GM19452 (cell line): ENCODE results near the gene PRPF40B.
"Not testable (repeated sequence)": the region's sequence is repeated elsewhere in the genome, so short reads cannot be mapped to it uniquely, and the experiment has no call there.

Source experiments
- ATAC-seq: cut with Tn5 transposase; IDR thresholded peaks from one replicate; pipeline ENCODE4 v1.9.1; 2021; ENCODE audit not compliant: unreplicated experiment

Gene PRPF40B

GRCh38 chr12:49609059-49609874 is 14.1 kb upstream of the PRPF40B start:
- no peak for ATAC-seq

- ATAC-seq = no peak
Observed at GRCh38 chr12:49609875-49610154, 13.5 kb upstream of the PRPF40B start.

DNA sequence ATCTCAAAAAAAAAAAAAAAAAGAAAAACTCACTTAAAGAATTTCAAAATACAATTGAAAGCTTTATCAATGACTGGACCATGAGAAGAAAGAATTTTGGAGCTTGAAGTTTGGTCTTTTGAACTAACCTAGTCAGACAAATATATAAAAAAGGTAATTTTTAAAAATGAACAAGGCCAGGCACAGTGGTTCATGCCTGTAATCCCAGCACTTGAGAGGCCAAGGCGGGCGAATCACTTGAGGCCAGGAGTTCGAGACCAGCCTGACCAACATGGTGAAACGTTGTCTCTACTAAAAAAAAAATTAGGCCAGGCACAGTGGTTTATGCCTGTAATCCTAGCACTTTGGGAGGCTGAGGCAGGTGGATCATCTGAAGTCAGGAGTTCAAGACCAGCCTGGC is 12.6 kb upstream of the PRPF40B start:
- not testable (repeated sequence) for ATAC-seq

- no peak for ATAC-seq
Observed at GRCh38 chr12:49612210-49612609, 11.2 kb upstream of the PRPF40B start.

GRCh38 chr12:49615725-49616124 is 7.6 kb upstream of the PRPF40B start:
- no peak for ATAC-seq

DNA sequence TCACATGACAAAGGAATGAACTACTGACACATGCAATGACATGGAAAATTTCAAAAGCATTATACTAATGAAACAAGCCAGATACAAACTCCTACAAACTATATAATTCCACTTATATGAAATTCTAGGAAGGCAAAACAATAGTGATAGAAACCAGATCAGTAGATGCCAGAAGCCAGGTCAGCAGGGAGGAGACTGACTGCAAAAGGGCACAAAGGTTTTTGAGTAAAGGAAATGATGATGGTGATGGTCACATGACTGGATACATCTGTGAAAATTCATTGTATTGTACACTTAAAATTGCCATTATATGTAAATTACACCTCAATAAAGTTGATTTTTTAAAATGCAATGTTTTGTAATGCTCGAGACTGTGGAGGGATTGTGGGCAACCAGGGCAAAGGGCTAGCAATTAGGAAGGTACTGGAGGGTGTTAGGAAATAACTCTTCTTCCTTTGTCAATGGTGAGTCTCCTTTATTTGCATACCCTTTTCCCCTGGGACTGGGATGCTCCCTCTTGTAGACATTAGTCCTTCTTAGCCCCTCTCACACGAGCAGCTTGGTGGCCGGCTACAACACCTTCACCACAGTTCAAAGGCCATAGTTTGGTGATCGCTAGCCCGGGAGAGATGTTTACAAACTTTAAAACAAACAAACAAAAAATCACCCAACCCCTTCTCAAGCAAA is 6.7 kb upstream of the PRPF40B start:
- ATAC-seq = no peak

DNA sequence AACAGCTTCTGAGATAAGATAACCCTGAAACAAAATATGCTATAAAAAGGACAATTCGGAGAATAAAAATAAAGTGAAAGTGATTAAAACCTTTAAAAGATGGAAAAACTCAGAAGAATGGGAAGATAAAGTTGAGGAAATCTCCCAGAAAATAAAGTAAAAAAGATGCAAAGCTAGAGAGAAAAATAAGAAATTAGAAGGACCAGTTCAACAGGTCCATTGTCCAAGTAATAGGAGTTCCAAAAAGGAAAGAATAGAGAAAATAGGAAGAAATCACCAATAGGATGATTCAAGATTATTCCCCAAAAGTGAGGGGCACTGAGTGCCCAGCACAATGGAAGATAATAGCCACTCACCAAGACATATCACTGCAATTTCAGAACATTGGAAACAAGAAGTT is 4.8 kb upstream of the PRPF40B start:
- no peak for ATAC-seq

DNA sequence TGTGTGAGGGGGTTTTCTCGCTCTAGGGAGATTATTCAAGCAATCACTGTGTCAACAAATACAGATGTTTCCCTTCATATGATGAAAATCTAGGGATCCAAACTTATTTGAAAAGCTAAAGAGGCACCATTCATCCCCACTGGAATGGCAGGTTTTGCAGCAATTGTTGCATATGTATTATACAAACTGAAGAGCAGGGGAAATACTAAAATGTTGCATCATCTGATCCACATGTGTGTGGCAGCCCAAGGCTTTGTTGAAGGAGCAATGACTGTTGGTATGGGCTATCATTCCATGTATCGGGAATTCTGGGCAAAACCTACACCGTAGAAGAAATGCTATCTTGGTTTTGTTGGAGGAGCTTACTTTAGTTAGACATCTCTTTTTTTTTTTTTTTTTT is 4.1 kb upstream of the PRPF40B start:
- no peak for ATAC-seq

GRCh38 chr12:49621651-49622500 is 1.5 kb upstream of the PRPF40B start:
- ATAC-seq = no peak

- peak; percentile 36 for ATAC-seq
Observed at GRCh38 chr12:49622501-49623141, 740 bp upstream of the PRPF40B start.

DNA sequence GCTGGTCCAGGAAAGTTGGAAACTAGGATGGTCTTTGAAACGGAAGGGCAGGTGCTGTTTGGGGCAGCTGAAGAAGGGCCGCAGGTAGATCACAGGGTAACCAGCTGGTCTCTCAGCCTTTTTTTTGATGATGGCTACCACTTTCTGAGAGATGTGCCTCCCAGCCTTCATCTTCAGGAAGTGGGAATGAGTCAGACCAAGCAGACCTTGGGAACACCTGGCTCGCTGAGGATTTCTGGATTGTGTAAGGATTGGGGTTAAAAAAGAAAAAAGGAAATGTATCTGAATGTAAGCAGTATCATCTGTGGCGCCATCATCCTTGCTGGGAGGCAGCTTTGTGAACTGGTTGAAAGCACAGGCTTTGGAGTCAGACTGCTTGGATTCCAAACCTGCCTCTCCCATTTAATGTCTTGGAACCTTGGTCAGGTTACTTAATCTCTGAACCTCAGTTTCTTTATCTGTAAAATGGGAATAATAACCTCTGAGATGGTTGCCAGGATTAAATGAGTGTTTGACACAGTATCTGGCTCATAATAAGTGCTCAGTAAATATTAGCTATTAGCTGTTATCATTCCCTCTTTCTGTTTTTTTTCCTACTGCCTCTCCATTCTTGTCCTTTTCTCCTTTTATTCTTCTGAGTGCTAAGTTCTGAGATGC is 1.7 kb downstream of the PRPF40B start:
- ATAC-seq = no peak

DNA sequence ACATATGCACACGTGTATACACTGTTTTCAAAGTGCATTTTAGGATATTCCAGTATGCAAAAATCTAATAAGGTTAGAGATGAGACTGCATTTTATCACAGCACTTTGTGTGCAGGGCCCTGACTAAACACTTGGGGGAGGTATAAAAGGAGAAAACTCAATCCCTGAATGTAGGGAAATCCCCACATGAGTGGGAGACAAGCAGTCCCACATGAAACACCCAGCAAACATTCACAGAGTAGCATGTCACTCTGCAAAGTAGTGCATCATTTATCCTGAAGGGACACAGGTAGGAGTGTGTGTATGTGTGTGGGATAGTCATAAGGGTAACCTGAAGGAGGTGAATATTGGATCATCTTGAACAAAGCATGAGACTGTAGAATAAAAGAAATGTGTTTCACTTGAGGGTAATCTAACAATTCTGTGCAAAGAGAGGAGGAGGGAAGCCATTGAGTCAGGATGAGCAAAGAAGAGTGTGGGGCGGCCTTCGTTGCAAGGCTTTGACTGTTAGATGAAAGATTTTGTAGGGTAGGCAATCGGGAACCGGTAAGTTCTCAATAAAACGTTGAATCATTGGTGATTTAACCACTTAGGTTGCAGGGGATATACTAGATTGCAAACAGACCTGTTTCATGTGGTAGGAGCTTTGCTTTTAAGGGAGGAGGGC is 2.9 kb downstream of the PRPF40B start:
- ATAC-seq = no peak

DNA sequence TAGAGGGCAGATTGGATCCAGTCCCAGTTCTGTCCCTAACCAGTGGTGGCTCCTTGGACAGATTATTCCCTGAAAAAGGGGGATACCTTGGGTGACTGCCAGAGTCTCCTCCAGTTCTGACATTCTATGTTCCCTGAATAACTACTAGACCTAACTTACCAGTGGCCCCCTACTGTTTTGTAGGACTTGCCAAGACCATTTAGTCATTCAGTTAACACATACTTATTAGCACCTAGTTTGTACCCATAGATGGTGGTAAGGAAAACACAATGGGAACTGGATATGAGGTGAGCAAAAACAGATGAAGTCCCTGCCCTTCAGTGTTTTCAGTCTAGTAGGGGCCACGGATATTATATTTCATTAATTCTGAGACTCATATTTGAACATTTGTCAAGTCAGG is 3.5 kb downstream of the PRPF40B start:
- ATAC-seq = no peak

DNA sequence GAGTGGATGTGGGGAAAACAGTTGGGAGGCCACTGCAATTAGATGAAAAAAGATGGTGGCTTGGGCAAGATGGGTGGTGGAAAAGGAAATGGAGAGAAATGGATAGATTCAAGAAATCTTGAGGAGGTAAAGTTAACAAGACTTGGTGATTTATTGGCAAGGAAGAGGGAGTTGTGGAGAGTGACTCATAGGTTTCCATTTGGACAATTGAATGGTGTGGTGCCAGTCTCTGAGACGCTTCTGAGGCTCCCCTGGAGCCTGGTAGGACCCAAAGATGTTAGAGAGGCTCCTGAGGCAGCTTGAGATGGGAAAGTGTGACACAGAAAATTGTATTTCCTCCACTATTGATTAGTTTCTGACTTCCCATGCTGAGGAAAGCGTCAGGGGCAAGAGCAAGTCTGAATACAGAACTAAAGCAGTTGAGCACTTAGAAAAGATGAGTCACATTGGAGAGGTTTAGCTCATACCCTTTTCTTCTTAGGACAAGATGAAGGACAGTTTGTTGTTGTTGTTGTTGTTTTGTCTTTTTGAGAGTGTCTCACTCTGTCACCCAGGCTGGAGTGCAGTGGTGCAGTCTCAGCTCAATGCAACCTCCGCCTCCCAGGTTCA is 4.5 kb downstream of the PRPF40B start:
- no peak for ATAC-seq

DNA sequence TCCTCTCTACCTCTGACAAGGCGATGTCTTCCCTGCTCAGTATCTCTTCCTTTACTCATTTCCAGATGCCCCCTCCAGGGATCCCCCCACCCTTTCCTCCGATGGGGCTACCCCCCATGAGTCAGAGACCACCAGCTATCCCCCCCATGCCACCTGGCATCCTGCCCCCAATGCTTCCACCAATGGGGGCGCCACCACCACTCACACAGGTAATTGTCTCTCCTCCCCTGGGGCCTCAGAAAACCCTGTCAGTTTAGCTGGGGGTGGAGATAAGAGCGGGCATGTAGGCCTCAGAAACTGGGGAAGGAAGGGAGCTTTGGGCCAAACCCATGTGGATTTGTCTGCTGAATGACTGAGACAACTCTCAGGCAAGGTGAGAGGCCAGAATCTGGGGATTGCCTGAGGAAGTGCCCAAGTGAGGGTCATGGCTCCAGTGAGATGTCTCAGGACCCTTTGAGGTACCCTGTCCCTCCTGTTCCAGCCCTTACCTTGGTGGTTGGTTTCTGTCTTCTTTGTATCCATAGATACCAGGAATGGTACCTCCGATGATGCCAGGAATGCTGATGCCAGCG is 8.1 kb downstream of the PRPF40B start:
- ATAC-seq = no peak

DNA sequence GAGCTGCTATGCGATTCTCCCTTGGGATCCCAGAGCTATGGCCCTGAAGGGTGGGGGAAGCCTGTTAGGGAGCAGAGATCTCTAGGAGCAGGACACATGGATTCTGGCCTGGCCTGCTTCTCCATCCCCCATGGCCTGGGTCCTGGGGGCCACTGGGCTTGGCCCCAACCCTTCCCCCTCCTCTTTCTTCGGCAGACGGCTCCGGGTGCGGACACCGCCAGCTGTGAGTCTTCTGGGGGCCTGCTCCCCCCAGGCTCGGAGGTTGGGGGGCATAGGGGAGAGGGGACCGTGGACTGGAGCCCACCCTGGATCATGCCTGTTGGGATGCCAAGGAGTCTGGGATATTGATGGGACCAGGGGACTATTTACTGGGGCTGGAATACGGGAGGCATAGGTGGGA is 9.0 kb downstream of the PRPF40B start:
- no peak for ATAC-seq

DNA sequence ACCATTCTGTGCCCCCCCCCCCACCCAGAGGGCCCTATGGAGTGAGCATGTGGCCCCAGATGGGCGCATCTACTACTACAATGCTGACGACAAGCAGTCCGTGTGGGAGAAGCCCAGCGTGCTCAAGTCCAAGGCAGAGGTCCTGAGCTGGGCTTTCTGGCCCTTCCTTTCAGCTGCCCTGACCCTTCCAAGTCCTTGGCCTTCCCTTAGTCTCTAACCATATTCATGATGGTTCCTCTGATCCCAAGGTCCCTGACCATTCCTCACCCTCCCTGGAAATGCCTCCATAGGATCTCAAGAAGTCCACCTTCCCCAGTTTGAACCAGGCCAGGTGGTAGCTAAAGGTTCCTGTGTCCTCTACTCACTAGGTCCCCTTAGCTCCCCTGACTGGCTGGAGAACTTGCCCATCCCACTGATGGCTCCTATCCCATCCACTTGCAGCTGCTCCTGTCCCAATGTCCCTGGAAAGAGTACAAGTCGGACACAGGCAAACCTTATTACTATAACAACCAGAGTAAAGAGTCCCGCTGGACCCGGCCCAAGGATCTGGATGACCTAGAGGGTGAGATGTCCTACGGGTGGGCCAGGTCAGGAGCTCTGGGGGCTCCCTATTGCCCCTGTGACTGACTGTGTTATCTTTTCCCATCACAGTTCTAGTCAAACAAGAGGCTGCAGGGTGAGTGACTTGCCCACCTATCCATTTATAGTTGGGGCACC is 9.8 kb downstream of the PRPF40B start:
- ATAC-seq = no peak

GRCh38 chr12:49633703-49634345 is 10.5 kb downstream of the PRPF40B start:
- no peak for ATAC-seq
